ENCODE results near the gene HAAO.

Gene HAAO

GRCh38 chr2:42768706-42769256 lies 23.6 kb downstream of the HAAO start:
- H3K27me3 ChIP-seq (replicated peaks), result no peaks in the 10 kb centered on the region

DNA sequence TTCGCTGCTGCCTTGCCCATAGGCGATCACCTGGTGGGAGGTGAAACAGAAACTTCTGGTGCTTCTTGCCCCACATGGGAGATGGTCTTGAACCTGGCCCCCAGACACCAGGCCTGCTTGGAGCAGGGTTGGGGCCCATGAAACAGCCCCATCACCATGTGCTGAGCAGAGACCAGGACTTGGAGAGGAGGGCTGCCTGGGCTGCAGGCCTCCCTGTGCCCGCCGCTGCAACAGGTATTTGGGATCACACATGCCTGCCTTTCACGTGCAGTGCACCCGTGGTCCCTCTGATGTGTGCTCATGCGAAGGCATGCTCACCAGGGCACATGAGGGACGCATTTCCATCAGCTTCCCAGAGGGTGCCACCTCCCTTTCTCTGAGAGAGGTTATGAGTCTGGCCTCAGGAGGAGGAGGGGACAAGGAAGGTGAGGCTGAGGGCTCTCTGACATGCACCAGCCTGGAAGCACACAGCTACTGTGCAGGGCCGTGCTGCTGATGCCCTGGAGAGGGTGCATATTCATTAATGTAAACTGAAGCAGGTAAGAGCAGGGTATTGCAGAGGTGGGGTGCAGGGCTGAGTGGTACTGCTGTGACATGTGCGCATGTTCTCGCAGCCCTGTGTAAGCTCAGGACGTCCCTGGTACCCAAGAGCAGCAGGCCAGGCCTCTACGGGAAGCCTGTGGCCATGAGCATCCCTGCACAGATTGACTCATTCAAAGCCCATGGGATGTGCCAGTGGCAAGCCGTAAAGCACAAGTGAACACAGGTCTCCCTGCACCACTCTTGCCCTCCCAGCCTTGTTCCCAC lies 24.3 kb downstream of the HAAO start:
- in situ Hi-C loops (cut with HindIII; ENCODE audit: low pct_ligation_motif_present, low sequenced_read_pairs), result no loop called here
- no peaks in the 10 kb centered on the region for H3K36me3 ChIP-seq (replicated peaks)
- H3K27ac ChIP-seq, result no peak overlapping the region
- no peak overlapping the region for H3K4me3 ChIP-seq (ENCODE audit: low read depth, low read length)
- TF ChIP-seq CTCF (IDR thresholded peaks at IDR 0.05; ENCODE audit: low read depth, low read length, missing control alignments), result no peak
- no peaks in the 10 kb centered on the region for H3K27me3 ChIP-seq (replicated peaks)
- DNase-seq, result no peak

More at GRCh38 chr2:42768706-42769256, 23.6 kb downstream of the HAAO start:
- no peak for TF ChIP-seq CTCF (IDR thresholded peaks at IDR 0.05; ENCODE audit: low read depth, low read length, missing control alignments)
- in situ Hi-C loops (cut with HindIII; ENCODE audit: low pct_ligation_motif_present, low sequenced_read_pairs), result no loop called here
- Histone ChIP-seq H3K4me3 (ENCODE audit: low read depth, low read length) (no peak overlapping the region), H3K36me3 (replicated peaks) (no peaks in the 10 kb centered on the region), H3K27ac (no peak overlapping the region)
- no peak for DNase-seq

DNA sequence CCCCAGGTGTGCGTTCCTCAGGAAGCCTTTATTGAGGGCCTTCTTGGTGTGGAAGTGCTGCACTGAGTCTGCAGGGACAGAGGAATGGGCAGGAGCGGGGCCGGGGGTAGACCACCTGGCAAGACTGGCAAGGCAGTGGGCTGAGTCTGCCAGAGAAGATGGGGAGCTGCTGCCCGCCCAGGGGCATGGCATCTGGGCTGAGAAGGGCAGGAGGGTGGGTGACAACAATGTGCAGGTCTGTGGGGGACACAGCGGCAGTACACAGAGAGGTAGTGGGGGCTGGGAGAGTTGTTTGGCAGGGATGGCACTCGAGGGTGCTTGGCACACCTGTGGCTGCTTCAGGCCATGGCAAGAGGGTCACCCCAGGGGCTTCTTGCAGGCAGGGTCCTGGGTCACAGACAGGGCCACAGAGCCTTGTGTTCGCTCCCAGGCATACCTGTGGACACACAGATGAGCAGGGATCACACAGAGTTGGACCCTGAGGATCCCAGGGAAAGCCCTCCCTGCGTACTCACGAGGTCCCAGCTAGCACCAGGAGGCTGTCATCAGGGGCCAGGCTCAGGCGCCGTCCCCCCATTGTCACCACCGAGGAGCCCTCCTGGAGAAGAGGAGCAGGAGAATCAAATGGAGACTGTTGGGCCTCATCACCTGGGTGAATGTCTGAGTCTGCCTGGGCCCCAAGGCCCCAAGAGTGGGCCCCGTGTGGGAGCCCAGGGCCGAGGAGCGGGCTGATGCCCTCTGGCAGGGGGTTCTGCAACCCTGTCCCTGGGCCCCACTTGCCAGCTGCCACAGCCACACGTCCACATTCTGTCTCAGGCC lies 25.1 kb downstream of the HAAO start:
- Histone ChIP-seq H3K27me3 (replicated peaks) (no peaks in the 10 kb centered on the region), H3K4me3 (ENCODE audit: low read depth, low read length) (no peak overlapping the region), H3K27ac (no peak overlapping the region), H3K36me3 (replicated peaks) (no peaks in the 10 kb centered on the region)
- TF ChIP-seq CTCF (IDR thresholded peaks at IDR 0.05; ENCODE audit: low read depth, low read length, missing control alignments), result no peak
- in situ Hi-C loops (cut with HindIII; ENCODE audit: low pct_ligation_motif_present, low sequenced_read_pairs), result no loop called here
- no peak for DNase-seq

- Histone ChIP-seq H3K4me3 (ENCODE audit: low read depth, low read length) (no peak overlapping the region), H3K27ac (no peak overlapping the region), H3K36me3 (replicated peaks) (no peaks in the 10 kb centered on the region), H3K27me3 (replicated peaks) (no peaks in the 10 kb centered on the region)
- TF ChIP-seq CTCF (IDR thresholded peaks at IDR 0.05; ENCODE audit: low read depth, low read length, missing control alignments), result no peak
- no peak for DNase-seq
- in situ Hi-C loops (cut with HindIII; ENCODE audit: low pct_ligation_motif_present, low sequenced_read_pairs), result no loop called here
Measured at GRCh38 chr2:42765686-42766085, 26.7 kb downstream of the HAAO start.

GRCh38 chr2:42764901-42765300 lies 27.5 kb downstream of the HAAO start:
- no peak for DNase-seq
- in situ Hi-C loops (cut with HindIII; ENCODE audit: low pct_ligation_motif_present, low sequenced_read_pairs), result no loop called here
- Histone ChIP-seq H3K4me3 (ENCODE audit: low read depth, low read length) (no peak overlapping the region), H3K27ac (no peak overlapping the region), H3K27me3 (replicated peaks) (no peaks in the 10 kb centered on the region), H3K36me3 (replicated peaks) (no peaks in the 10 kb centered on the region)
- no peak for TF ChIP-seq CTCF (IDR thresholded peaks at IDR 0.05; ENCODE audit: low read depth, low read length, missing control alignments)

Measured in brain microvascular endothelial cell (primary cell).